HG03378 (cell line): ENCODE measurements around the gene PRKG1.

ENCODE experiments used
- ATAC-seq: cut with Tn5 transposase; IDR thresholded peaks from one replicate; pipeline ENCODE4 v1.9.1; 2021; ENCODE audit warnings: mild to moderate bottlenecking, moderate library complexity; ENCODE audit not compliant: unreplicated experiment

Gene PRKG1

GRCh38 chr10:52256832-52257691, 1182.8 kb downstream of the PRKG1 start:
- ATAC-seq, result peak; percentile 99

- ATAC-seq, result peak; percentile 83
Measured at GRCh38 chr10:52257692-52258075, 1183.4 kb downstream of the PRKG1 start.

GRCh38 chr10:52258799-52259425, 1184.6 kb downstream of the PRKG1 start:
- ATAC-seq, result no peak

- ATAC-seq, result no peak
Measured at GRCh38 chr10:52259426-52259812, 1185.1 kb downstream of the PRKG1 start.

- no peak for ATAC-seq
Measured at GRCh38 chr10:52261362-52261761, 1187.1 kb downstream of the PRKG1 start.

GRCh38 chr10:52265131-52265926, 1191.0 kb downstream of the PRKG1 start:
- no peak for ATAC-seq

GRCh38 chr10:52266858-52267257, 1192.6 kb downstream of the PRKG1 start:
- no peak for ATAC-seq

GRCh38 chr10:52268790-52269189, 1194.5 kb downstream of the PRKG1 start:
- no peak for ATAC-seq

GRCh38 chr10:52269233-52269632, 1194.9 kb downstream of the PRKG1 start:
- no peak for ATAC-seq

GRCh38 chr10:52276163-52276562, 1201.9 kb downstream of the PRKG1 start:
- ATAC-seq, result no peak

- ATAC-seq, result no peak
Measured at GRCh38 chr10:52276986-52277385, 1202.7 kb downstream of the PRKG1 start.

- ATAC-seq, result no peak
Measured at GRCh38 chr10:52279546-52279945, 1205.3 kb downstream of the PRKG1 start.

GRCh38 chr10:52280051-52280450, 1205.8 kb downstream of the PRKG1 start:
- no peak for ATAC-seq

- no peak for ATAC-seq
Measured at GRCh38 chr10:52283174-52283573, 1208.9 kb downstream of the PRKG1 start.

- peak; percentile 64 for ATAC-seq
Measured at GRCh38 chr10:52284416-52285013, 1210.2 kb downstream of the PRKG1 start.

- no peak for ATAC-seq
Measured at GRCh38 chr10:52287866-52288265, 1213.6 kb downstream of the PRKG1 start.

GRCh38 chr10:52297747-52298146, 1223.5 kb downstream of the PRKG1 start:
- no peak for ATAC-seq

- no peak for ATAC-seq
Measured at GRCh38 chr10:52300599-52301277, 1226.5 kb downstream of the PRKG1 start.

GRCh38 chr10:52308251-52309031, 1234.2 kb downstream of the PRKG1 start:
- ATAC-seq, result no peak

- ATAC-seq, result no peak
Measured at GRCh38 chr10:52312942-52313255, 1238.6 kb downstream of the PRKG1 start.
